GOT3 (cell line): ENCODE results near the gene TNPO3.
"Not testable (repeated sequence)": the region's sequence is repeated elsewhere in the genome, so short reads cannot be mapped to it uniquely, and the experiment has no call there.

Source experiments
- DNase-seq: peaks from one replicate; lab custom pipeline; 2025; ENCODE audit warnings: mixed read lengths; lab: John Stamatoyannopoulos, UW

TNPO3 gene

DNA sequence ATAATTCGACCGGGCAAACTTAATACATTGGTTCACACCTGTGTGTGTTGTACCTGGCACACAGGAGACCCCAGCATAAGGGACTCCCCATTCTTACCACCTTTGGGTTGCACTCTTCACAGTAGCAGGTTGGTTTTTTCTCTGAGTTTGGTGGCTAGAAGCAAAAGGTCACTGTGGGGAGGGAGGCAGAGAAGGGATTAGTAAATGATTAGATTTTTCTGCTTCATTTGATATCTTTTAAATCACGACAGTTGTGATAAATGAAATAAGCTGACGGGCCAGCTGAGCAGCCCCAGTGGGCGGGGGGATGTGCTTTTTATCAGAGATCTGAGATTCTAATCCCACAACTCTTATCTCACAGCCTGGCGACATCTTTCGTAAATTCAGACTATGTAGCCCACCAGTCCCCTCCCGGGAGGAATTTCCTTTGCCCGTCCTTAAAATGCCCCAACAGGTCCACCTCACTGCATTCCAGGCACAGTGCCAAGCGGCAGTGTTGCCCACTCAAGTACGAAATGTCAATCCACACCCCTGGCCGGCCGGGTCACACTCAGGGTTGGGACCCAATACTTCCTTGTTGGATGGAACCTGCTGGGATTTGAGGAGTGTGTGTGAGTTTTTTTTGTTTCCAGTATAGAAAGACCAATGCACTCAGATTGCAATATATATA is 133.9 kb downstream of the TNPO3 start:
- no peak for DNase-seq

DNA sequence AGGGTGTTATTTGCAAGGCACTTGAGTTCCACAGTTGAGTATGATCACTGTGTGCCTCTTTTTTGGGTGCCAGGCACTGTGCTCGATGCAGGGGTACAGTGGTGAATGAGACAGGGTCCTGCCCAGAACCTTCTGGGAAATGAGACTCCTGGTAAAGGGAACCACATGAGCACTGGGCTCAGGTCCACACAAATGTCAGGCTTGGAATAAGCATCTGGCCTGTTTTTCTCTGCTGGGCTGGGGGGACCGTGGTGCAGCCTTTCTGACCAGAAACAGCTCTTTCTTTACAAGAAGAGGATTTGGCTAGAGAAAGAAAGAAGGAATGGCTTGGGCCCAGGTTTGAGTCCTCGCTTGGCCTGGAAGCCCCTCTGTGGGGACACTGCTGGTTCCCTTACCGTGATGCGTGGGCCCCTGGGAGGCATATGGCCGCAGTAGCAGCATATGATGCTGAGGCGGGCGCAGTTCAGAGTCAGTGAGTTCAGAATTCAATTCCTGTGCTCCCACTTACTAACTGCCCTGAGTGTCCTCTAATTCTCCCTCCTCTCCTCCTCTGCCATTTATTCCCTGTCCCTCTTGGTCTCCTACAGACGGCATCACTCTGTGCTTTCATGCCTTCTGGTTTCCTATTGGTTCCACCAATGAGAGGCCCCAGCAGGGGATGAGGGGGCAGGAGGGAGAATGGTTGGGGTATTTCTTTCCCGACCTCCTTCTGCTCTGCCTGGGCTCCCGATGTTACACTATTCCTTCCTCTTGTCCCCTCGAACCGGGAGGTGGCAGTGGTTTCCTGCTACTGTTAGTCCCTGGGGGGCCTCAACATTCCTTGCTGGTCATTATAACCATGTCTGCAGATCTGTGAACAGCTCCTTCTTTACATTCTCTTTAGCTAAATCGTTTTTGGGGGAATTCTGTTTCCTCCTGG is 134.8 kb downstream of the TNPO3 start:
- DNase-seq: no peak

DNA sequence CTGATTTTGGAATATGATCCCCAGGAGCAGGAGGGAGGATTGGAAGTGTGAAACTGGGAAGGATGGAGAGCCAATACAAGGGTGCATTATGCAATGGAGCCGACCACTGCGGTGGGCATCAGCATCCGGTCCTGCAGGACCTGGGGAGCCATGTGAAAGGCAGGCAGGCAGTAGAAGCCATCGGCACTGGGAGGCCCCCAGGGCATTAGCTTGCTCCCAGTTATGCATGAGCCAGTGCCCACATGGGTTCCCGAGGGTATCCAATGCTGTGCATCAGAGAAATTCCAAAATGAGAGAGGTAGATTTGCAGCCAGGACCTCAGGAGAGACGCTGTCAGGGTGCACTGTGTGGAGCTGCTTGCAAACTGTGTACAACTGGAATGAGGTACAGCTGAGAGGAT is 135.7 kb downstream of the TNPO3 start:
- no peak for DNase-seq

DNA sequence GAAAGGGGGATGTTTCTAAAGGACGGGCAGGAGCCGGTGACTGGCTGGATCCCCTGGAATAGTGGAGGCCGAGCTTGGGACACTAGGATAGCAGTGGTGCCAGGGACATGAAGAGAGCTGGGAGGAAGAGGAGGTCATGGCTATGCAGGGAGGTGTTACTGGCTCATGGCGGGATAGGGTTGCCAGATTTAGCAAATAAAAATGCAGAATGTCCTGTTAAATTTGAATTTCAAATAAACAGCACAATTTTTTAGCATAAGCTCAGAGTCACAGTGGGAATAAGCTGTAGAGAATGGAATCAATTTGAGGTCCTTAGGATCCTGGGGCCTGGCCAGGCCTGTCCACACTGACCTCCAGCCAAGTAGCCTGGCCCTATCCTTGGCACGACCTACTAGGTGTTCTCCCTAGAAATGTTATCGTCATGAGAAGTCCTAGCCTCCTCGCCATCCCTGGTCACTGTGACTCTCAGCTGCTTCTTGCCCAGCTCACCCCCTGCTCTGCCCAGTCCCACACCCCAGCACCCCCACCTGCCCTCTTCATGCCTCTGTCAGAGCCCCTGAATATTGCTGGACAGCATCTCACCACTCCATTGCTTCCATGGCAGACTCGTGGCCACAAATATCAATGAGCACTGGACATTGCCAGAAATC is 136.8 kb downstream of the TNPO3 start:
- DNase-seq: no peak

- DNase-seq: no peak
Measured at GRCh38 chr7:128917122-128917521, 137.8 kb downstream of the TNPO3 start.

- DNase-seq: no peak
Measured at GRCh38 chr7:128916643-128916915, 138.3 kb downstream of the TNPO3 start.

DNA sequence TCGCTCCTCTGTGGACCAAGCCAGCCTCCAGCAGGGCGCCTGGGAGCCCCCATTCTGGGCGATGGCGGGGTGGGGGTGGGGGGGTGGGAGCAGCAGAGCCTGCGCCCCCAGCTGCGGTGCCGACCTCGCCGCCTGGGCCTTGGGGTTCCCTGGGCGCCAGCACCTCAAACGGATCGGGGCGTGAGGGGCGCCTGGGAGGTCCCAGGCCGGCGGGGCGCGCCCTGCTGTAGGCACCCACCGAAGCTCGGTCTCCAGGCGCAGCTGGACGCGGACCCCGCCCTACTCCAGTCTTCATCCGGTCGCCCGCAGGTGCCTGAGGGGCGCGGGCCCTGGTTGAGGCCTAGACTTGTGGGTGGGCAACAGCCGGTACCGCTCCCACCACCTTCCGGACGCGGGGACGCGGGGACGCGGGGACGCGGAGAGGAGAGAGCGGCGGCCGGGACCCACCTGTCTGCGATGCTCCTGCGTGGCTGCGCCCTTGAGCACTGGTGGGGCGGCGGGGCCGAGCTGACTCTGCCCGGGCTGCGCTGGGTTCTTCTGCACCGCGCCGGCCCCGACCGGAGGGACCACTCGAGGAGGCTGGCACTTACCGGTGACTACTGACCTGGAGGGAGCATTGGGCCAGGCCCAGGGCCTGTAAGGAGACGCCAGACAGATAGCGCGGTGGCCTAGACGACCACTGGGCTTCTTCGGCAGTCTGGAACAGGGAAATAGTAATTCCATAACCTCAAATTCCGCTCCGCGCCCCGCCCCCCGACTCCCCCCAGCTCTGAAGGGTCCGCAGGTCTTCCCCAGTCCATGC is 138.9 kb downstream of the TNPO3 start:
- no peak for DNase-seq

DNA sequence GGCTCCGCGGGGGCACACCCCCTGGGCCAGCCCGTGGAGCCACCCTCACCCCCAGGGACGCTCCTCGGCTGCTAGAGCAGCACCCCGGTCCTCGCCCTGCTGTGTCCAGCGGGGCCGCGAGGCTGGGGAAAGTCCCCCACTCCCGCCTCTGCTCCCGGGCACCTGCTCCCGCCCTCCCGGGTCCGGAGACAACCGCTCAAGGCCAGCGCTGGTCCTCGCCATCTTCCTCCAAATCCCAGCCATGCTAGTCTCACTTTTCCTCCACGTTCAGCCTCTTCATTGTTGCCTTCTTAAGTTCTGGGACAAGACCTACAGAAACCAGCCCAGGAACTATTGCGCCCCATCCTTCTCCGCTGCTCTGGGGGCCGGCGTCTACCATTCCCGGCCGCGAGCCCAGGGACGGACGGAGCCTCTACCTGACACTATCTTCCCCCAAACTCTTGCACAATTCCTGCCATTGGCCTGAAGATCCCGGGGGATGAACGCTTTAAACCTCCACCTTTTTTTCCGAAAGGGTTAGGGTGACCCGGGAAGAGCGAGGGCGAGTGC is 139.6 kb downstream of the TNPO3 start:
- no peak for DNase-seq

DNA sequence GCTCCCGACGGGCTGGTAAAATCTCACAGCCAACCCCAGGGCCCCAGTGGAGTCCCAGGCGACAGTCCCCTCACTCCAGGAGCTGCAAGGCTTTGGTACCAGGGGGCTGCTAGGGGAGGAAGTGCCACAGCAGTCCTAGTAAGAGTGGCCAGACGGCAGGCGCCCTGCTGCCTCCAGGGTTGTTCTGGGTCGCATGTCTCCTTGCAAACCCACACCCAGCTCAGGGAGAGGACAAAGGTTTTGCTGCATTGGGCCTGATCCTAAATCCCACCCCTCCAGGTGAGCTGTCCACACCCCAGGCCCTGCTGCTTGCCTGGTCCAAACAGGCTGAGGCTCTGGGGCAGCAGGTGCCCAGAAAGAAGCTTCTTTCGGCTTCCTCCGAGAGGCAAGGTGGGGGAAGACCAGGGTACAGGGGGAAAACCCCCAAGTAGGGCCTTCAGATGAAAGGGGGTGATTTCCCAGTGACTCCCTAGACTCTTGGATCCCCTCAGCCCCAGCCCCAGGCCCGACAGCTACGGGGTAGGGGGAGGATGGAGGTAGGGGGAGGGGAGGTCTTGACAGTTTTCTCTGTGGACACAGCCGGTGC is 140.3 kb downstream of the TNPO3 start:
- no peak for DNase-seq

GRCh38 chr7:128913870-128914565 is 140.9 kb downstream of the TNPO3 start:
- no peak for DNase-seq

DNA sequence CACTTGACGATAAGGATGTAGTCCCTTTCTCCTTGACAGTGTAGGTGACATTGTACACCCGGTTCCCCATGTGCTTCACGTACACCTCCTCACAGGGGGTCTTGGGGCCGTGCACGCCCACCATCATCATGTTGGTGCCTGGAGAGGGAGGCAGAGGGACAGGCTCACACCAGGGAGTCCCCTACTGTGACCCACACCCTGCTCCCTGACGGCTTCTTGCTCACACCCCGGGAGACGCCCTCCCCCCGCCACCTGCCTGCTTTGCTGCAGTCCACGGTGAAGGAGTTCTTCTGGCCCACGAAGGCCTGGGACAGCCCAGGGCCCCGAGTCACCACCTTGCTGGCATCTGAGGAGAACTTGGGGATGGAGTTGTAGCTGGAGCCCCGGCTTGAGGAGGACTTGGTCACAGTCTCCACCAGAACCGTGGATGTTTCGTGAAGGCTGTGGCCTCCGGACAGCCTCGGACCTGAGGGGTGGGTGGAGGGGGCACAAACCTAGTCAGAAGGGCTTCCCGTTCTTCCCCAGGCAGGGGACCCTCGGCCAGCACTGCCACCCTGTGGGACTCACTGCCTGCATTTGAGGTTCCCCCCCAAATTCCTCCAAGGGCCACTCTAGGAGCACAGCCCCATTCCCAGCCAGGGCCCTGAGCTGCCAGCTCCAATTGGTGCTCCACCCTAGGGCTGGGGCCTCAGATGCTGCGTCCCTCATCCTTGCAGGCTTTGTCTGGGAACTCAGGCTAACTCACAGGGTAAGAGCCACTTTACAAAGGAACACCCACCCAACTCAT is 142.0 kb downstream of the TNPO3 start:
- DNase-seq: not testable (repeated sequence)

GRCh38 chr7:128912281-128912680 is 142.6 kb downstream of the TNPO3 start:
- no peak for DNase-seq

- no peak for DNase-seq
Measured at GRCh38 chr7:128911423-128912031, 143.4 kb downstream of the TNPO3 start.

- no peak for DNase-seq
Measured at GRCh38 chr7:128910569-128910945, 144.4 kb downstream of the TNPO3 start, which contains the start of gene KCP. TSS of gene KCP (minus strand) at chr7:128910709. CDS start at chr7:128910676, 33 bp downstream.

DNA sequence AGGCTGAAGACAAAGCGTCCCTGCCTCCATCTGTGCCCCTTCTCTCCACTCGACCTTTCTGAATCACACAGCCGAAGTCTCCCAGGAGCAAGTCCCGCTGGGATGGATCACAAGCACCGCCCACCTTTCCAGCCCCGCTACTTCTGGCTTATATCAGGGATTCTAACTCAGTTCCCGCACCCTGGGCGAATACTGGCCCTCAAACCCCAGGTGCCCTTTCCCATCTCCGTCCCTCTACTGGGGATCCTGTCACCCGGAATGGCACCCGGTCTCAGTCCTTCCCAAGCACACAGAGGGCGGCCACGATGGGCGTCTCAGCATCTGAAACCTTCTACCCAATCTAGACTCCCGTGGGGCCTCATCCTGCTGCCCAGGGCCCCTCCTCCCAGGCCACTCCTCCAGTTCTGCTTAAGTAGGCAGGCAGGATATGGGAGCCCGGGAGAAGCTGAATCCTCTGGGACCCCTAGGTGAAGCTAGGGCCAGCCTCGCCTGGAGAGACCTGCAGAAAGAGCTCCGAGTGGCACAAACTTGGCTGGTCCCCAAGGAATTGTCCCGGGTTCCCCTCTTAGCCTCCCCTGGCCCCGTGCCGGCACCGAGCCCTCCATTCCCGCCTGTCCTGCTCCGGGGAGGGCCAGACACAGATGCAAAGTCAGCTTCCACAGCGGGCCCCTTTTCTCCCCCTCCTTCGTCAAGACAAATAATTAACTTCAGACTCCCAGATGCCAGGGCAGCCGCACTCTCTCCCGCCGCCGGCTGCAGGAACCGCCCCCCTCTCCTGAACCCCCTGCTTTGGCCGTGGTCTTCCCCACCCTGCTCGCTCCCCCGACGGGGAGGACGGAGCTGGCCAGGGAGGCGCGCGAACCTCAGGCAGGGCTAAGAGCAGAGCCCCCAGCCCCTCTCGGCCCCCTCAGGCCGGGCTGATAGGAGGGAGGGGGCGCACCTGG is 145.0 kb downstream of the TNPO3 start:
- no peak for DNase-seq

DNA sequence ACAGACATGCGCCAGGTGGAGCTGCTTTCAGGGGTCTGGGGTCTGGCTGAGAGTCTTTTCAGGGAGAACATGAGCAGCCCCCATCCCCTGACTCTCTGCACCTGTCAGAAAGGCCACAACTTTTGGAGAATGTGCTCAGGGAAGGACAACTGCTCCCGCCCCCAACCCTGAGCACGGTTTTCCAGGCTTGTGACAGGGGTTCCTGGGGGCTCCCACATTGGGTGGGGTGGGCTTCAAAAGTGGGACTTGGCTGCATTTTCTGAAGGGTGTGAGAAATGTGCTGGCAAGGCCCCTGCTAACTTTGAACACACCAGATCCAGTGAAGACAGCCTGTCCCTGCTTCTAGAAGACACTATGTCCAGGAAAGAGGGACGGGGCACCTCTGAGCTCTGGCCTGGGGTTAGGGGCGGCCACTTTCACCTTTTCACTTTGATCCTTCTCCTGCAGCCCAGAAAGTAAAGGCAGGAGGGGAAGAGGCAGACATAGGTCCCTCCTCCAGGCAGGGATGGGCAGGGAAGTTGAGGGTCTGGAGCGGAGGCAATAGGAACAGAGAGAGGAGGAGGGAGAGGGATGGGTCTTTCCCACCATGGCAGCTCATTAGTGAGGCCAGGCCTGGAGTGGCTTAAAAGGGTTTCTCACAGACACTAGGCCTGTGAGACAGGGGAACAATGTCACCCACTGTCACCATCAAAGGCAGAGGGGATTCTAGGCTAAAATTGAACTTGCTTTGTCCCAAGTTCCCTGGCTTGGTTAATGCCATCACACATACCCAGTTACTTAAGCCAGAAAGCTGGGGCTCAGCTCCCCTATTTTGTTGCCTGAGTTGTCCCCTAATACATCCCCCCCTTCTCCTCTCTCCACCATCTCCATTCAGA is 145.9 kb downstream of the TNPO3 start:
- DNase-seq: no peak

DNA sequence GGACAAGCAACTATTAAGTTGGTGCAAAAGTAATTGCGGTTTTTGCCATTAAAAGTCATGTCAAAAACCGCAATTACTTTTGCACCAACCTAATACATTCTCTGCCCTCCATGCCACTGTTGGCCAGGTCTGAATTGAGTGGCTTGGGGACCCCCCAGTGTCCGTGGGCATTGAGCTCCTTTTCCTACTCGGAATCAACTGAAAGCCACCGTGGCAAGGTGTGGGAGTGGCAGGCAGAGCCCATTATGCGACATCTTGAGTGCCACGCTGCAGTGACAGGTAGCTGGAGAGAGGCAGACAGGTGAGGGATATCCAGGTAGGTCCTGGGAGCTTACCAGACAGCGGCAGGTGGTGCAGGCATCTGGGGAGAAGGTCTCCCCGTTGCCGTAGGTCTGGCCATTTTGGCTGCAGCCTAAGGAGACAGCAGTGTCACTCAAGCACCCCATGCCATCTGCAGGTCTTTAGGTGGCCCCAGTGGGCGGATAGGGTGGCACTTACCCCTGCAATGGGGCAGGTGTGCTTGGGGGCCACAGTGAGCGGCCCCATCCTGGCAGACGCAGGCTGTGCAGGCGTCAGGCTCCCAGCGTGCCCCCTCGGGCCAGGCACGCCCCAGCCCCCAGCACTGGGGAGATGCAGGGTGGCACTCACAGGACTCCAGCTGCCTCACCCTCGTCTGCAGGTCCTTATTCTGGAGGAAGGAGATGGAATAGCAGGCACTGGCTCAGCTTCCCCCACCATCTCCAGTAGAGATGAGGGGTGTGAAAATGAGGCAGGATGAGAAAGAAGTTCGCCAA is 147.9 kb downstream of the TNPO3 start:
- no peak for DNase-seq
